Measurements from ENCODE around the gene ARMCX6. TPM values are rescaled to one million over a fixed set of nuclear protein-coding genes. Genes with fewer than 3 reads are reported as not detected.

ARMCX6 gene
- polyA plus RNA-seq, 1 donor (not counting 4 experiments of a cell fraction or from before 2014, with no cell fraction given): 56.1 TPM

GRCh38 chrX:101595739-101596419 lies 21.9 kb downstream of the ARMCX6 start:
- H4K20me1 ChIP-seq (ENCODE audit: control insufficient read depth, extremely low read depth, insufficient read depth, low read length): no peaks in the 10 kb centered on the region
- H3K9me3 ChIP-seq (ENCODE audit: control insufficient read depth, low read depth, low read length): no peaks in the 10 kb centered on the region
- H3K4me2 ChIP-seq (ENCODE audit: control insufficient read depth, extremely low read depth, insufficient read depth, low read depth, low read length): no peak overlapping the region
- H3K4me1 ChIP-seq (ENCODE audit: control insufficient read depth, extremely low read depth, insufficient read depth, low read length): no peaks in the 10 kb centered on the region
- dilution Hi-C loops (cut with MboI; ENCODE audit: extremely low pct_ligation_motif_present, low sequenced_read_pairs): no loop called here
- H2AFZ ChIP-seq (ENCODE audit: control insufficient read depth, low read length): no peak overlapping the region
- no peaks in the 10 kb centered on the region for H3K79me2 ChIP-seq (ENCODE audit: control insufficient read depth, insufficient read depth, low read length)
- DNase-seq (ENCODE audit: low read depth, low spot score) (no peak), FAIRE-seq (peak; percentile 17)
- H3K36me3 ChIP-seq (ENCODE audit: control insufficient read depth in 2 of 2, extremely low read depth in 1 of 2, insufficient read depth in 2 of 2, low read length in 2 of 2): no peaks in the 10 kb centered on the region
- H3K27me3 ChIP-seq (ENCODE audit: control insufficient read depth, extremely low read depth, insufficient read depth, low read length): no peaks in the 10 kb centered on the region
- no peak overlapping the region for H3K9ac ChIP-seq (ENCODE audit: control insufficient read depth, extremely low read depth, insufficient read depth, low read length)
- TF ChIP-seq EZH2 (IDR thresholded peaks at IDR 0.05; ENCODE audit: low read length): no peak
- peak; percentile 34 to 64 (median 44) for TF ChIP-seq CTCF (optimal IDR thresholded peaks at IDR 0.05 in 1 of 3, IDR thresholded peaks at IDR 0.05 in 1 of 3, conservative IDR thresholded peaks at IDR 0.05 in 1 of 3; ENCODE audit: extremely low read depth in 1 of 3, insufficient read depth in 2 of 3, low read length in 3 of 3)
- no peaks in the 10 kb centered on the region for H3K9me1 ChIP-seq (ENCODE audit: control insufficient read depth, extremely low read depth, insufficient read depth, low read length)
- H3K4me3 ChIP-seq (ENCODE audit: control insufficient read depth in 2 of 3, extremely low read depth in 1 of 3, insufficient read depth in 2 of 3, low read depth in 1 of 3, low read length in 3 of 3): no peak overlapping the region
- H3K27ac ChIP-seq (ENCODE audit: control insufficient read depth, insufficient read depth, low read length): no peak overlapping the region

Small RNA genes within 50 kb of the gene (small RNA-seq; reads per million reads assigned to genes)
- gene RNU6-30P (ENCODE audit: insufficient read length in 3 of 3, low read depth in 3 of 3, low replicate concordance in 1 of 3): 0.13 to 1.3 (median 0.33) reads per million in 3 experiments

Other genes starting within 250 kb of the ARMCX6 start
- 0.05 to 0.42 TPM (median 0.18 TPM) in 3 replicates for gene BTK, start 231.8 kb downstream of the ARMCX6 start, polyA plus RNA-seq
- 2,220 to 2,714 TPM (median 2,266 TPM) in 3 replicates for gene RPL36A, start 227.0 kb downstream of the ARMCX6 start, polyA plus RNA-seq
- 38.3 to 62.1 TPM (median 59.3 TPM) in 3 replicates for gene GLA, start 210.1 kb downstream of the ARMCX6 start, polyA plus RNA-seq
- 47.9 to 73.2 TPM (median 48.4 TPM) in 3 replicates for gene HNRNPH2, start 209.8 kb downstream of the ARMCX6 start, polyA plus RNA-seq
- 0.31 to 0.37 TPM (median 0.34 TPM) in 3 replicates for gene ARMCX4, start 132.5 kb downstream of the ARMCX6 start, polyA plus RNA-seq
- gene ARMCX1, start 67.5 kb downstream of the ARMCX6 start, polyA plus RNA-seq: 14.4 to 16.1 TPM (median 14.9 TPM) in 3 replicates
- 15.5 to 21.2 TPM (median 18.5 TPM) in 3 replicates for gene ARMCX3, start 5.2 kb upstream of the ARMCX6 start, polyA plus RNA-seq
- gene ARMCX2, start 41.9 kb upstream of the ARMCX6 start, polyA plus RNA-seq: 13.2 to 23.2 TPM (median 20.0 TPM) in 3 replicates